ENCODE measurements around the gene MESP2.
"Not testable (repeated sequence)": the region's sequence is repeated elsewhere in the genome, so short reads cannot be mapped to it uniquely, and the experiment has no call there.

MESP2 gene

DNA sequence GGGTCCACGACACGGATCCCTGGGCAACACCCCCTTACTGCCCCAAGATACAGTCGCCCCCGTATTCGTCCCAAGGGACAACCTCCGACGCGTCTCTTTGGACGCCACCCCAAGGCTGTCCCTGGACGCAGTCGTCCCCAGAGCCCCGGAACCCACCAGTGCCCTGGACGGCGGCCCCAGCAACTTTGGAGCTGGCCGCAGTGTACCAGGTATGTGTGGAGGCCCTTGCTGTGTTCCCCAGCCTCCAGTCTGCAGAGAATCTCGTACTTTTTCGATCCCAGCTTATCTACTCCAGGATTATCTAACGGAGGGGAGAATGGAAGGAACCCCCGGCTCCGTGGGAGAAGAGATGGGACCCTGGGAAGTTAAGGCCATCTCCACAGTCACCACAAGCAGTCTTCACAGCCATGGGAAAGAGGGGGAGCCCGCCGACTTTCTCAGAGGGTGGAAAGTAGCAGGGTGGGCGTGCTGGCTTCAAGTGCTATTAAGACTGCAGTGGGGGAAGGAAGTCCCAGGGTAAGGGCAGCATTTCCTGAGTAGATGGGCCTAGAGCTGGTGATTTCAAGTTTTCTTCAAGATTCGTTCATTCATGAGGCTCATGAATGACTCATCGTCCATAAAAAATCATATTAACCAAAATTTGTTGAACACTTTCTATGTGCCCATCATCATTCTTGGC lies 1.1 kb downstream of the MESP2 start:
- Histone ChIP-seq H3K4me3 (peak overlapping the region in 6 of 7 experiments; percentile 13 to 42 (median 27)), H3K27ac (peak overlapping the region in 10 of 21 experiments; percentile 3 to 72 (median 60))

DNA sequence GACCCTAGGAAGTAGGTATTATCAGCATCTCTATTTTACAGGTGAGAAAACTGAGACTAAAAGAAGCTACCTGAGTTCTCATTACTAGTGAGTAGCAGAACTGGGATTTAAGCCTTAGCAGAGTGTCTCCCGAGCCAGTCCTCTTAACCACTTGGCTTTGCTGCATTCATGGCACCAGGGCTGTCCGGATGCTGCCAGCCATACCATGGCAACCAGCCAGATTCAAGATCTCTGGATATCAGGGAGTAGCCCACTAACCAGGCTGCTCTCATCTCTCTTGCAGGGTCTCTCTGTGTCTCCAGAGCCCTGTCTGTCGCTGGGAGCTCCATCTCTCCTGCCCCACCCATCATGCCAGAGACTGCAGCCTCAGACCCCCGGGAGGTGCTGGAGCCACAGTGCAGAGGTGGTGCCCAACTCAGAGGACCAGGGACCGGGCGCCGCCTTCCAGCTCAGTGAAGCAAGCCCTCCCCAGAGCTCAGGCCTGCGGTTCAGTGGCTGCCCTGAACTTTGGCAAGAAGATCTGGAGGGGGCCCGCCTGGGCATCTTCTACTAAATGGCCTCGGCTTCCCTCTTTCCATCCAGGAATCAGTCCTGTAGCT lies 1.7 kb downstream of the MESP2 start:
- Histone ChIP-seq H3K27ac (peak overlapping the region in 4 of 21 experiments; percentile 22 to 64 (median 52)), H3K4me3 (no peak overlapping the region)

DNA sequence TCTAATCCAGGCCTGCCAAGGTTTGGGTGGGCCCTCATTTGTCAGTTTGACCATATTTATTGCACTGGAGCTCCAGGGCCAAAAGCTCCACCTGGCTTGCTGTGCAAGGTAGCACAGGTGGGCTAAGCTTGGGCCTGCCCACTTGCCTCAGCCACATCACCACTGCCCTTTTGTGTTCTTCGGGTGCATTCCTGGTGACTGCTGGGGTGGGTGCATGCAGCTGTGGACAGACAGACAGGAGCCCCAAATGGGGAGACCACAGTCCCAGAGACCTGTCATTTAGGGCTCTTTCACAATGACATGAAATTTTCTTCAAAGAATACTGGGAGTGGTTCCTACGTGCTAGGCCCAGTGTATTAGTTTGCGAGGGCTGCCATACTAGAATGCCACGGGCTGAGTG lies 2.7 kb downstream of the MESP2 start:
- no peak overlapping the region for H3K4me3 ChIP-seq
- H3K27ac ChIP-seq, result peak overlapping the region in 5 of 21 experiments; percentile 11 to 64 (median 24)

DNA sequence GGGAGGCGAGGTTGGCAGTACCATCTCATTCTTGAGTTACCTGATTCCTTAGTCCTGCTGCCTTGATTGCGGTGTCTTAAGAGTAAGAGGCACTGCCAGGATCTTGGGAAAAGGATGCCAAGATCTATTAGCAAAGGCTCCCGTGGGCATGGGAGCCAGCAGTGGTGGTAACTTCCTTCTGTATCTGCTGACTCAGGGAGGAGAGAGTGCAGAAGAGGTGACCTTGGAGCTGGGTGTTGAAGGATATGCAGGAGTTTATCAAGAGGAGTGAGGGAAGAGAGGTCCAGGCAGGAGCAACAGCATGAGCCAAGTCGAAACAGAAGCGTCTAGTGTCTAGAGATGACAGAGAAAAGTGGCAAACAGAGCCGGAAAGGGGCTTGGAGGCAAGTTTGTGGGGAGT lies 4.5 kb downstream of the MESP2 start:
- Histone ChIP-seq H3K4me3 (no peak overlapping the region), H3K27ac (peak overlapping the region in 13 of 21 experiments; percentile 0 to 81 (median 69))

DNA sequence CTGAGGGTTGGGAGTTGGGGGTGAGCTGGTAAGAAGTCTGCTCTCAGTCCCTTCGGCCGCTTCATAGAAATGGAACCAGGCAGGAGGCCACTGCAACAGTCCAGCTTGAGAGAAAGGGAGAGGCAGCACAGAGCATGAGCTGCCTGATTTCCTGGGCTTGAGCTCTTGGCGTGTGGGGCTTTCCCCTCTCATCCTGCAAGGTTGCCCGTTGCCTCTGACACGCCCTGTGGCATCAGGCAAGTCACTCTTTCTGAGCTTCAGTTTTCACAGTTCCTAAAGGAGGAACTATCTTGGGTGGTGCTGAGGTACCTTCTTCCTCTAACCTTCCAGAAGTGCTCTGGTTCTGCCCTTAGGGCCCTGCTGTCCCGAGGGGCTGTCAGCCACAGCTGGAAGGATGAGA lies 4.9 kb downstream of the MESP2 start:
- Histone ChIP-seq H3K27ac (peak overlapping the region in 18 of 21 experiments; percentile 14 to 81 (median 67)), H3K4me3 (no peak overlapping the region)

DNA sequence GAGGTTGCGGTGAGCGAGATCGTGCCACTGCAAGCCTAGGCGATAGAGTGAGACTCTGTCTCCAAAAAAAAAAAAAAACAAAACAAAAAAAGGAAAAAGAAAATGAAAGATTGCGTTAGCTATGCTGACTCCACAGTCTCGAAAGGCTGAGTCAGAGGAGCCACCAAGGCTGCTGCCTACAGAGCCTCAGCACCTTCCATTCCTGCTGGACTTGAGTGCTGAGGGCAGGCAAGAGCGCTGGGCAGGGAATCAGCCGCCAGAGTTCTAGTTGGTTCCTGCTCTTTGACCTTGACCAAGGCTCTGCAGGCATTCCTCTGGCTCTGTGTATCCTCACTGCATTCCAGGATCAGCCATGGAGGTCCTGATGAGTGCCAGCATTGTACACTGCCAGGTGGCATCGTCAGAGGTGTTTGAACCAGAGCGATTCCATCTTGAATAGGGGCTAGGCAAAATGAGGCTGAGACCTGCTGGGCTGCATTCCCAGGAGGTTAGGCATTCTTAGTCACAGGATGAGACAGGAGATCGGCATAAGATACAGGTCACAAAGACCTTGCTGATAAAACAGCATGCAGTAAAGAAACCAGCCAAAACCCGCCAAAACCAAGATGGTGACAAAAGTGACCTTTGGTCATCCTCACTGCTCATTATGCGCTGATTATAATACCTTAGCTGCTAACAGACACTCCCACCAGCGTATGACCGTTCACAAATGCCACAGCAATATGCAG lies 5.9 kb downstream of the MESP2 start:
- no peak overlapping the region for H3K4me3 ChIP-seq
- H3K27ac ChIP-seq, result peak overlapping the region in 17 of 21 experiments; percentile 14 to 81 (median 68)

DNA sequence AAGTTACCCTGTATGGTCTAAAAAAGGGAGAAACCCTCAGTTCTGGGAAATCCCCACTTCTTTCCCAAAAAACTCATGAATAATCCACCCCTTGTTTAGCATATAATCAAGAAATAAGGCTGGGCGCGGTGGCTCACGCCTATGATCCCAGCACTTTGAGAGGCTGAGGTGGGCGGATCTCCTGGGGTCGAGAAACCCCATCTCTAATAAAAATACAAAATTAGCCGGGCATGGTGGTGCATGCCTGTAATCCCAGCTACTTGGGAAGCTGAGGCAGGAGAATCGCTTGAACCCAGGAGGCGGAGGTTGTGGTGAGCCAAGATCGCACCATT lies 6.5 kb downstream of the MESP2 start:
- peak overlapping the region in 15 of 21 experiments; percentile 11 to 81 (median 69) for H3K27ac ChIP-seq

DNA sequence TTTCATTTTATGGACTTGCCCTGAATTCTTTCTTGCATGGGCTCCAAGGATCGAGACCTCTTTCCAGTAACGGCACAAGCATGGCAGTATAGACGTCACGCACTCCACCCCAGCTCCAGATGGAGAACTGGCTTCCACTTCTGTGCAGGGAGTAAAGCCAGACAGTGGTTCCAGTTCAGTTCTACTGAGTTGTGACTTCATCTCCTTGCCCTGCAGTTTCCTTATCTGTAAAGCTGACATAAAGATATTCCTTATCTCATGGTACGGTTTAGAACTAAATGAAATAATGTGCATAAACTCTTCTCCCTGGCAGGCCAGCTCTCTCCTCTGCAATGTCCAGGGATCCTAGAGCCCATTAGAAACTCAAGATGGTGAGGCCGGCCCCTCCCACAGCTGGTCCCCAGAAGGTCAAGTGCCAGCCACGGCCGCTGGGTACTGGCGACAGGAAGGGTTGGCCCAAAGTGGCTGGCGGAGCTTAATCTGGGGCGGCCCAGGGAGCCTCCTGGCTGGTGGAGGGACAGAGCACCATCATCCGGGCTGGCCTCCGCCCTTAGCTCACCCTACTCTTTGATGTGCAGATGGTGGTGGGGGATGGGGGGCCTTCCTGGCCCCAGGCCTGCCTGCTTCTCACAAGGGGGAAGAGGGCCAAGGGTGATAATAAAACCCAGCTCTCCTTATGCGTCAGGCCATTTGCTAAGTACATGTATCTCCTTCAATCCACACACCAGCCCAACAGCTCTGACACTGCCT lies 7.2 kb downstream of the MESP2 start:
- H3K27ac ChIP-seq, result peak overlapping the region in 17 of 21 experiments; percentile 17 to 81 (median 63)

More for the DNA sequence above, 6.5 kb downstream of the MESP2 start:
- H3K4me3 ChIP-seq, result not testable (repeated sequence)

DNA sequence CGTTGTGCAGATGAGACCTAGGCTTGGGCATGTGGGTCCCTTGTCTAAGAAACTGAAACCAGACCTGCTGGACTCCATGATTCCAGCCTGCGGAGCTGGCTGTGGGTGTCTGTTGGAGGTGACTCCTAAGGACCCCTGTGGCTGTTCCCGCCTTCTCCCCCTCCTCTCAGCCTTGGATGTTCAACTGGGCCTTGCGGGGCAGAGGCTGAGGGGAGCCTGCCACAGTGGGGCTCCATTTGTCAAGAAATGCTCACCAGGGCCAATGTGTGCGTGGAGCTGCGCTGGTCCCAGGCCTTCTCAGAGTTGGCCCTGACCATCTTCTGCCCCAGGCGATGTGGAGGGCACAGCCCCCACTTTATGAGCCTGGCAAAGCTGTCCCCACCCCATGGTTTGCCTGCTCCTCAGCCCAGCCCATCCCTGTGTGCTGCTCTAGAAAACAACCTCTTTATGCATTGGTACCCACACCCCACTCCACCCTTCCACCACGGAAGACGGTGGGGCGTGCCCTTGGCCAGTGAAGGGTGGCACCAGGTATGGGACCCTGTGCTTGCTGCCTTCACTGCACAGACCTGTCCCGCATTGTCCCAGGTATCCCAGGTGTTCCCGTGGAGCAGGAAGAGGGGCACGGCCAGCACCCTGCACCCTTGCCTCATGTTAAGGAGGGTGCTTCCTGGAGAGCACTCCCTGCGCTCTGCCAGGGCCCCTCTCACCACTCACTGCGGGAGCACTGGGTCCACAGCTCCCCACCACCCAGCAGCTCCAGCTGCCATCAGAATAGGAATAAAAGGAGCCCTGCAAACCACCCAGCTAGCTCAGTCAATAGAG lies 7.9 kb downstream of the MESP2 start:
- Histone ChIP-seq H3K27ac (peak overlapping the region in 14 of 21 experiments; percentile 2 to 77 (median 52)), H3K4me3 (no peak overlapping the region)

More for the DNA sequence above, 7.2 kb downstream of the MESP2 start:
- H3K4me3 ChIP-seq, result no peak overlapping the region

DNA sequence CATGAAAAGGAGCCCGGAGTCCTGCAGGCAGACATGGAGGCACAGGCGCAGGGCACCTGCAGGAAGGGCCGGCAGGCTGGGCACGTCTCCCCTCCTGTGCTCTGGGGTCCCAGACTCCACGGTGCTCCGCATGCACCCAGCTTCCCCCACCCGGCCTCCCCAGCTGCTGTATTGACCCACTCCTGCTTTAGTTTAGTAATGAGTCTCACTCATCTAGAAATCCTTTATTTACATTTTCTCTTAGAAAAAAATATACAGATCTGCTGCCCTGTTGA lies 8.5 kb downstream of the MESP2 start:
- Histone ChIP-seq H3K4me3 (no peak overlapping the region), H3K27ac (peak overlapping the region in 7 of 21 experiments; percentile 2 to 70 (median 63))

DNA sequence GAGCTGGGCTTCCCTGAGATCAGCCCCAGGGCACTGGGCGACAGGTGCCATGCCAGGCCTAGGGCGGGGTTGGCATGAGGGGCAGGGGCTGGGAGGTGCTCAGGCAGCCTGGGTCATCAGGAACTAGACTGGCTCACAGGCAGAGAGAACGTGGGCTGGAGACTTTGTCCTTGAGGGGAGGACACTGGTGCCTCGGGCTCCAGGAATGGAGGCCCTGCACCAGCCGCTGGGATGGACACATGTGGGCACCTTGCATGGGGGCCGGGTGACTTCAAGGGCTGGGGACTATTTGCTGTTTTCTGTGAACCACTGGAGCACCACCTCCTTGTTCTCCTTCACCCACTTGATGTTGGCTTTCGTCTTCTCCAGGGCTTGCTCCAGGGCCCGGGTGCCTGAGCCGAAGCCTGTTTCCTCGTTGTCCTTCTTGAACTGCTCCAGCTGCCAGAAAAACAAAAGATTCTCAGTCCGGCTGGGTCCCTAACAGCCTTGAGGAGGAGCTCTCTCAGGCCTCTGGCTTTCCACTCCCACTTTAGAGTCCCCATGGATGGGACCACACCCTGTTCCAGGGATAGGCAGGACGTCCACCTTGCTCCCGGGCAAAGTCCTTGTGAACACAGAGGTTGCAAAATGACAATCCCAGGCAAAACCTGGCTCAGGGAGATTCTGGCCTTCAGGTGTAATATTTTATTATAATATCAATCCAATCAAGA lies 9.1 kb downstream of the MESP2 start:
- peak overlapping the region in 6 of 21 experiments; percentile 3 to 70 (median 38) for H3K27ac ChIP-seq
- no peak overlapping the region for H3K4me3 ChIP-seq

DNA sequence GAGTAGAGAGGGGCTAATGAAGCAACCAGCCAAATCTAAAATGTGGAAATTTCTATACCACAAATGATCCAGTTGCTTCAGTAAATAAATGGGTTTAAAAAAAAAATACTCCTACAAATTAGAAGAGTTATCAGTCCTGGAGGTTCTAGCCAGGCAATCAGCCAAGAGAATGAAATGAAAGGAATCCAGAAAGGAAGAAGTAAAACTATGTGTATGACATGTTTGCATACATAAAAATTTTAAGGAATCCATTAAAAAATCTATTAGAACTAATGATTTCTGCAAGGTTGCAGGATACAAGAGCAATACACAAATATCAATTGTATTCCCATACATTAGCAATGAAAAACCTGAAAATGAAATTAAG lies 9.6 kb downstream of the MESP2 start:
- no peak overlapping the region for H3K4me3 ChIP-seq
- no peak overlapping the region for H3K27ac ChIP-seq

DNA sequence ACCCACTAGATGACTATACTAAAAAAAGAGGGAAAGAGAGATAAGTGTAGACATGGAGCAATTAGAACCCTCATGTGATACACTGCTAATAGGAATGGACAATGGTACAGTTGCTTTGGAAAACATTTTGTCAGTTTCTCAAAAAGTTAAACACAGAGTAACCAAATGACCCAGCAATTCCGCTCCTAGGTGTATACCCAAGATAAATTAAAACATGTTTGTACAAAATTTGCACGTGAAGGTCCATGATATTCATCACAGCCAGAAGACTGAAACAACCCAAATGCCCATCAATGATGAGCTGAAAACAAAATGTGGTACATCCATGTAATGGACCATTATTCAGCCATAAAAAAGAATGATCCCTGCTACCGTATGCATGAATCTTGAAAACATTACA lies 11.8 kb downstream of the MESP2 start:
- Histone ChIP-seq H3K4me3 (no peak overlapping the region), H3K27ac (no peak overlapping the region)

DNA sequence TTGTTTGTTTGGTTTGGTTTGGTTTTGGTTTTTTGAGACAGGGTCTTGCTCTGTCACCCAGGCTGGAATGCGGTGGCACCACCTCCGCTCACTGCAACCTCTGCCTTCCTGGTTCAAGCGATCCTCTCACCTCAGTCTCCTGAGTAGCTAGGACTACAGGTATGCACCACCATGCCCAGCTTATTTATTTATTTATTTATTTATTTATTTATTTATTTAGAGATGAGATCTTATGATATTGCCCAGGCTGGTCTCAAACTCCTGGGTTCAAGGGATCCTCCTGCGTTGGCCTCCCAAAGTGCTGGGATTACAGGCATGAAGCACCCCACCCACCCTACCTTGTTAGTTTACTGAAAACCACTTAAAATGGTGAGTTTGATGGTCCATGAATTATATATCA lies 12.5 kb downstream of the MESP2 start:
- not testable (repeated sequence) for H3K4me3 ChIP-seq

DNA sequence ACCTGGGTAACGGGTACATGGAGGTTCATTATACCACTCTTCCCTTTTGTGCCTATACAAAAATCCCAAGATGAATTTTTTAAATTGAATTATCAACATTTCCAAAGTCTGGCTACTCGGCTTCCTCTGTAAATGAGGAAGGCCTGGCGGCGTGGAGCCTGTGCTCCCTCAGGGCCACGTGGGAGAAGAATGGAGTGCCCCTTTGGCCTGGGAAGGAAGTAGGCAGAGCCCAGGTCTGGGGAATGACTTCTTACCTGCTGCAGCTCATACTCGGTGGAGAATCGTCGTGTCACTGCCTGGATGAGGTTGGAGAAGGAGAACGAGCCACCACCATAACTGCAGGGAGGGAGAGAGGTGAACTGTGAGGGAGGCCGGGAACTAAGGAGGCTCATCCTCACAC lies 14.1 kb downstream of the MESP2 start:
- H3K27ac ChIP-seq, result no peak overlapping the region
- H3K4me3 ChIP-seq, result no peak overlapping the region

More for the DNA sequence above, 12.5 kb downstream of the MESP2 start:
- H3K27ac ChIP-seq, result not testable (repeated sequence)

DNA sequence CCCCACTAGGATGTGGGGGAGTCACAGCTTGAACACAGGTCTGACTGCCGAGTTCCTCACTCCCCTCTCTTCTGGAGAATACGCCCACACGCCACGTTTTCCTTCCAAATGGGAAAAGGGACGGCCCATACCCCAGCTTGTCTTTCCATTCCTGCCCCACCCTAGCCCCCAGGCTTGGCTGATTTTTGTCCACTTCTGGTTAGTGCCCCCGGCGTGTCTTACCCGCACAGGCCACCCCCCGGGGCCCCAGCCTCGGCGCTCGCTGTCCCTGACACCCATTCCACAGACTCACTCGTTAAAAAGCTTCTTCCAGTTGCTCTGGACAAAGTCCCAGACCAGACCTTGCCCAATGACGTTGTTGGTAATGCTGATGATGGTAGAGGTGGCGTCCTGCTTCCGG lies 14.5 kb downstream of the MESP2 start:
- Histone ChIP-seq H3K4me3 (no peak overlapping the region), H3K27ac (no peak overlapping the region)

DNA sequence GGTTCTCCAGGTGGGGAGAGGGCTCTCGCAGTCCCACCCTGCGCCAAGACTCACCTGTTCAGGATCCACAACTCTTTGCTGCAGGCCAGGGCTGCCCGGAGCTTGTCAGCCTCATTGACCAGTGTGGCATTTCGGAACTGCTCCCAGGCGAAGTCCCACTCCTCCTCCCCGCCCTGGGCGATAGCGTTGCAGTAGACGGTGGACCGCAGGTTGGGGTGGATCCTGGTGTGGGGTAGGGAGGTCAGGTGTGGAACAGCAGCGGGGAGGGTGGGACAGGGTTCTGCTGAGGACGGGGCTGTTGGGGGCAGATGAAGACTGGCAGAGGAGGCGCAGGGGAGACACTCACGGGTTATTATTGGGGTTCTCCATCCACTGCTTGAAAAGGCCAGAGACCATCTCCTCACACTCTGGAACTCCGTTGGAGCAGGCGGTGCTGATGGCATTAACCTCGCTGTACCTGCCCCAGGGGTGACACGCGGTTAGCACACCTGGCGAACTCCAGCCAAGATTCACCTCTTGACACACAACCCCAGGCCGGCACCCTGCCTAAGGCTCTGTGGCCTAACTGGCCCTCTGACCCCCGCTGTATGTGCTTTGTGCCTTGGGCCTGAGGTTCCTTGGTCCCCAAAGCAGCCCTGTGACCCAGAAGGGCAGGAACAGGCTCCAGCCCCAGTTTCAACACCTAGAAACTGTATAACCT lies 16.1 kb downstream of the MESP2 start:
- Histone ChIP-seq H3K4me3 (no peak overlapping the region), H3K27ac (no peak overlapping the region)

DNA sequence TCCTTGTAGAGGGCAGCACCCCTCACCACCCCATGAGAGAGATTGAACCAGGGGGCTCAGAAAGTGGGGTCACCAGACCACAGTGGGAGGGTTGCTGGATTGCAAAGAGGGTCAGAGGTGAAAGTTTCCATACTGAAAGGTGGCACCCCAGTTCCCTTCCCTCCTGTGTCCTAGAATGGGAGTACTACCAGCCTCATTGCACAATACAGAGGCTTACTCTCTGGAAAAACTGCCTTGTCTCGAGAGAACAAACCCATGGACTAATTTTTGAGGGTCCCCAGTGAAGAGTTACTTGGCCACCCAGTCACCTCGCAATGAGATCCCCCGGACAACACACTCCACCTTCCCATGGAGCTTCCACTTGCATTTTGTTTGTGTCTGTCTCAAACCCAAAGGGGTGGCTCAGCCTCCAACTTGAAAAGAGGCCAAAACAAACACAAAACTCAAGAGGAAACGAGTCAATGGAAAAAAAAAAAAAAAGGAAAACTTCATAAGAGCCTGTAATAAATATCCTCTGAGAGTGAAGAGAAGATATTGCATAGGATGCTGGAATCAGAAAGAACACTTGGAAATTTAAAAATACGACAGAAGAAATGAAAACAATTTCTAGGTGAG lies 18.6 kb downstream of the MESP2 start:
- Histone ChIP-seq H3K4me3 (no peak overlapping the region), H3K27ac (peak overlapping the region in 1 of 21 experiments; percentile 31)

All from skin epidermis (tissue), 12 donors.